ENCODE results near the gene SYVN1. TPM values are rescaled to one million over a fixed set of nuclear protein-coding genes. Genes with fewer than 3 reads are reported as not detected.

The SYVN1 gene
- total RNA-seq, 4 donors from 2014 or later, result 52.7 to 61.2 (median 56.9) TPM

- H3K27ac ChIP-seq, result no peak overlapping the region
- no peaks in the 10 kb centered on the region for H3K9me3 ChIP-seq
- 83% methylated on average over 15 of the region's 15 CpGs for WGBS
- H3K4me1 ChIP-seq, result peaks cover 33% of the 10 kb centered on the region
- no peaks in the 10 kb centered on the region for H3K27me3 ChIP-seq
- no peak overlapping the region for H3K4me3 ChIP-seq
- TF ChIP-seq POLR2AphosphoS5 (IDR thresholded peaks at IDR 0.05), result no peak
- no peak for TF ChIP-seq POLR2A (IDR thresholded peaks at IDR 0.05)
- TF ChIP-seq EP300 (IDR thresholded peaks at IDR 0.05), result no peak
- TF ChIP-seq CTCF (IDR thresholded peaks at IDR 0.05), result no peak
- peaks cover 9% of the 10 kb centered on the region for H3K36me3 ChIP-seq
- peak in 1 of 2 donors; percentile 27 for DNase-seq (ENCODE audit: low spot score in 2 of 2)
Observed at GRCh38 chr11:65136515-65137096, 2.3 kb upstream of the SYVN1 start.

- WGBS, result 49% methylated on average over 11 of the region's 11 CpGs
- Histone ChIP-seq H3K4me1 (peaks cover 34% of the 10 kb centered on the region), H3K9me3 (no peaks in the 10 kb centered on the region), H3K4me3 (peak overlapping the region; percentile 80), H3K27me3 (no peaks in the 10 kb centered on the region), H3K27ac (peak overlapping the region; percentile 98), H3K36me3 (peaks cover 18% of the 10 kb centered on the region)
- TF ChIP-seq CTCF (IDR thresholded peaks at IDR 0.05) (no peak), POLR2A (IDR thresholded peaks at IDR 0.05) (no peak), EP300 (IDR thresholded peaks at IDR 0.05) (no peak), POLR2AphosphoS5 (IDR thresholded peaks at IDR 0.05) (no peak)
- DNase-seq (ENCODE audit: low spot score in 2 of 2), result peak in 1 of 2 donors; percentile 59
Observed at GRCh38 chr11:65135633-65136145, 1.4 kb upstream of the SYVN1 start.

- peak overlapping the region; percentile 98 for H3K27ac ChIP-seq
- peaks cover 34% of the 10 kb centered on the region for H3K4me1 ChIP-seq
- peak overlapping the region; percentile 80 for H3K4me3 ChIP-seq
- H3K36me3 ChIP-seq, result peaks cover 24% of the 10 kb centered on the region
- TF ChIP-seq POLR2AphosphoS5 (IDR thresholded peaks at IDR 0.05) (peak in 2 of 3 donors; percentile 26 to 57), CTCF (IDR thresholded peaks at IDR 0.05) (no peak)
- 1% methylated on average over 24 of the region's 24 CpGs for WGBS
- peak; percentile 94 to 95 for DNase-seq (ENCODE audit: low spot score in 2 of 2)
- no peaks in the 10 kb centered on the region for H3K9me3 ChIP-seq
- no peaks in the 10 kb centered on the region for H3K27me3 ChIP-seq
Observed at GRCh38 chr11:65134952-65135632, 773 bp upstream of the SYVN1 start.

GRCh38 chr11:65133724-65134123 is 595 bp downstream of the SYVN1 start:
- H3K27ac ChIP-seq, result peak overlapping the region; percentile 98
- no peaks in the 10 kb centered on the region for H3K9me3 ChIP-seq
- TF ChIP-seq POLR2AphosphoS5 (IDR thresholded peaks at IDR 0.05), result no peak
- under 1% methylated on average over 15 of the region's 20 CpGs for WGBS
- H3K36me3 ChIP-seq, result peaks cover 38% of the 10 kb centered on the region
- DNase-seq (ENCODE audit: low spot score in 2 of 2), result peak in 1 of 2 donors; percentile 72
- H3K27me3 ChIP-seq, result no peaks in the 10 kb centered on the region
- peaks cover 34% of the 10 kb centered on the region for H3K4me1 ChIP-seq
- peak overlapping the region; percentile 80 for H3K4me3 ChIP-seq

GRCh38 chr11:65132988-65133700 is 1.2 kb downstream of the SYVN1 start:
- Histone ChIP-seq H3K4me3 (peak overlapping the region; percentile 80), H3K4me1 (peaks cover 34% of the 10 kb centered on the region), H3K36me3 (peaks cover 44% of the 10 kb centered on the region), H3K9me3 (no peaks in the 10 kb centered on the region), H3K27me3 (no peaks in the 10 kb centered on the region), H3K27ac (peak overlapping the region; percentile 98)
- WGBS, result 43% methylated on average over 18 of the region's 18 CpGs
- DNase-seq (ENCODE audit: low spot score in 2 of 2), result peak in 1 of 2 donors; percentile 74
- TF ChIP-seq POLR2AphosphoS5 (IDR thresholded peaks at IDR 0.05), result no peak
- TF ChIP-seq CTCF (IDR thresholded peaks at IDR 0.05), result no peak
- no peak for TF ChIP-seq POLR2A (IDR thresholded peaks at IDR 0.05)
- no peak for TF ChIP-seq EP300 (IDR thresholded peaks at IDR 0.05)

Measured in suprapubic skin (tissue), 4 donors.